HT-29 (cell line): Measurements from ENCODE around the gene FAM199X. TPM values are rescaled to one million over a fixed set of nuclear protein-coding genes. Genes with fewer than 3 reads are reported as not detected.

Experiments
- DNase-seq: peaks from one replicate; pipeline ENCODE4 v3.0.0-alpha.2; 2015; ENCODE audit warnings: low spot score
- total RNA-seq: library from RNA; depleted of rRNA; stranded (reverse); fragments of >200 nt; shearing (Covaris generic); gene quantifications from 2 replicates; pipeline ENCODE4 v1.2.3, GENCODE V29; 2014; rRNA removed

Gene FAM199X
- 18.4 and 19.1 TPM in 2 replicates for total RNA-seq

DNA sequence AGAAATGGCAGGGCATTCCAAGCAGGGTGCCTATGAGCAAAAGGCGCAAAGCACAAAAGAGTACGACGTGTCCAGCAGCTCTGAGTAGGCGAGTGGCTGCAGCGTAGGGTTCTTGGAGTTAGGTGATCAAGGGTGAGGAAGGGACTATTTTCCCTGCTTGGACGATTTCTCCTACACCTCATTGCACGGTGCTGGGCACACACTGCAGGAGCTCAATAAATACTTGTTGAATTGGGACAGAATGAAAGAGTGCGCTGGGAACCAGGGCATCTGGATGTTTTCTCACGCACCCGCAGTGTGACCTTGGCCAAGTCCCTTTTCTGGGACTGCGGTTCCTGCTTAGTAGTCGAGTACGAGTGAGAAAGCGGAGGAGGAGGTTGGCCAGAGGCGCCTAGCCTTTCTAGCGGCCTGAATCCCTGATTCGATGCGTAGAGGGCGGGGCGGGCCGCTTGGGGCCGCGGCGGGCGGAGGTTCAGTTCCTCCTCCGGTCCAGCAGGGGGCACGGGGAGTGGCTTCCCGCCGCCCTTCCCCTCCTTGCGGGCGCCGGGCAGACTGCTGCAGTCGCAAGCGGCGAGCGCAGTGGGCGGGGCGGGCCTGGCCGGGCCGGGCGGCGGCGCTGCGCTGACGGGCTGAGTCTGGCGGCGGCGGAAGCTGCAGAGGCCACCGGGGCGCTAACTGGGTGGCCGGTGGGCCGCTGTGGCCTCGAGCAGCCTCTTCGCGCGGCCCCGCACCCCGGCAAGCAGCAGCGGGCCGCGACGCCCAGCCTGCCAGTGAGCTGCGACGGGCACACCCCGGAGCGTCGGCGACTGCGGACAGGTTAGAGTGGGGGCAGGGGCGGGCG is at the start of gene FAM199X:
FAM199X (plus strand) TSS at position 560 of the 841 bp plus-strand sequence. CDS start 333 bp downstream, outside the sequence.
- DNase-seq: peak; percentile 87

DNA sequence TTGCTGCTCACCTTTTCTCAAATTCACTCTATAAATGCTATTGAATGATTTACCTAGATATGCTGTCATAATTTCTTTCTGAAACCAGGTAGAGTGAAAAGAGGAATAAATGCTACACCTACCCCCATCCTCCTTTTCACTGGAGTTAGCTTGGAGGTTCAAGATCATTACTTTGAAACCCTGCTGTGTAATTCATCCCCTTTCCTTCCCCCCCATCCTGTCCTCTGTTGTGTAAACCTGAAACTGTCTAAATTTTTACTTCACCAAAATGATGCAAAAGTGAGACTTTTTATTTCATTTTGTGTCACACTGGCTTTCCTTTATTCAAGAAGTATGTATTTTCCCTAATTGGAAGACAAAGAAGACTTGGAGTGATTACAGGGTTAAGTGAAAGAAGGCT is 48.5 kb upstream of the FAM199X start:
- DNase-seq: no peak

DNA sequence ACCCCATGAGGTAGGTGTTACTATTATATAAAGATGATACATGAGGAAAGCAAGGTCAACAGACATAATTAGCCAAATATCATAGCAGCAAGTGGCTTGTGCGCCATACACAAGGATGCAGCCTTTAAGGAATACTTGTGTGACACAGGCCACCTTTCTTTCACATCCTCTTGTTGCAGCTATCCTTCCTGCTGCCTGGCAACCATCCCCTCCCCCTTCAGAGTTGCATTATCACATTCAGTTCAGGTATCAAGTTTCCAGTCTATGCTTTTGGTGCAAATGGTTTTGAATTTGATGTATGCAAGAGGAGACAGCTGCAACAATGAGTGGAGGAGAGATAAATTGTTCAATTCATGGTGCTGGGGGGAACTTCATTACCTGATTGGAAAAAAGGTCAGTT is 47.5 kb upstream of the FAM199X start:
- DNase-seq: no peak

DNA sequence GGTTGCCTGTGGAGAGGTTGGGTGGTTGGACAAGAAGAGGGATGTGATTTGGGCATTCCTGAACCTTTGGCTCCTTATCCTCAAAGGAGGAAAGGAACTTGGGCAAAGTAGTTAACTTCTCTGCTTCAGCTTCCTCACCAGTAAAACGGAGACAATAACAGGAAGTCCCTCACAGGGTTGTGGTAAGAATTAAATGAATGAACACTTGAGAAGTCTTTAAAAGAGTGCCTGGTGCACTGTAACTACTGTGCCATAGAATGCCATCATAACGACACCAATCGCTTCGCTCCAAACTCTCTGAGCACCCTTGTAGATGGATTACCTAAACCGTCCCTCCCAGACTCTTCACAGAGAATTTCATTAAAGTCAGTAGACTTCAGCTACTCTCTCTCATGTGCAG is 43.4 kb upstream of the FAM199X start:
- no peak for DNase-seq

DNA sequence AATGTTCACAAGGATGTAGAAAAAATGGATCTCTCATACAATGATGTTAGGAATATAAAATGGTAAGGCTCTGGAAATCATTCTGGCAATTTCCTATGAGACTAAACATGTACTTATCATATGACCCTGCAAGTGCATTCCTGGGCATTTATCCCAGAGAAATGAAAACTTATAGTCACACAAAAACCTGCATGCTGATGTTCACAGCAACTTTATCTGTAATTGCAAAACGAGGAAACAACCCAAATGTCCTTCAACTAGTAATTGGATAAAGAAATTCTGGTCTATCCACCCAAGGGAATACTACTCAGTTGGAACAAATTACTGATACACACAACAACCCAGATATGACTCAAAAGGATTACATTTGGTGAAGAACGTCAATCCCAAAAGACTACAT is 39.4 kb upstream of the FAM199X start:
- no peak for DNase-seq

DNA sequence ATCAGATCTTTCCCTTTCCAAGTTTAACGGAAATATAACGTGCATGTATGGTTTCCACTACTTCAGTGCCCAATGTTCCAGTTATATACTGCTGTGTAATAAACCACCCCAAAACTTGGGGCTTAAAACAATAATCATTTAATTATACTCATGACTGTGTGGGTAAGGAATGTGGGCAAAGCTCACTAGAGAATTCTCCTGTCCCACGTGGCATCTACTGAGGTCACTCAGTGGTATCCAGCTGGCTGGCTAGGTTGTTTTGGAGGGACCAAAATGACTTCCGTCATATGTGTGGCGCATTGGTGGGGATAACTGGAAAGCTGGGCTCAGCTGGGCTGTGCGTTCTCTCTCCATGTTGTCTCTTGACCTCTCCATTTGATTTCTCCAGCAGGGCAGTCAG is 35.4 kb upstream of the FAM199X start:
- DNase-seq: no peak

DNA sequence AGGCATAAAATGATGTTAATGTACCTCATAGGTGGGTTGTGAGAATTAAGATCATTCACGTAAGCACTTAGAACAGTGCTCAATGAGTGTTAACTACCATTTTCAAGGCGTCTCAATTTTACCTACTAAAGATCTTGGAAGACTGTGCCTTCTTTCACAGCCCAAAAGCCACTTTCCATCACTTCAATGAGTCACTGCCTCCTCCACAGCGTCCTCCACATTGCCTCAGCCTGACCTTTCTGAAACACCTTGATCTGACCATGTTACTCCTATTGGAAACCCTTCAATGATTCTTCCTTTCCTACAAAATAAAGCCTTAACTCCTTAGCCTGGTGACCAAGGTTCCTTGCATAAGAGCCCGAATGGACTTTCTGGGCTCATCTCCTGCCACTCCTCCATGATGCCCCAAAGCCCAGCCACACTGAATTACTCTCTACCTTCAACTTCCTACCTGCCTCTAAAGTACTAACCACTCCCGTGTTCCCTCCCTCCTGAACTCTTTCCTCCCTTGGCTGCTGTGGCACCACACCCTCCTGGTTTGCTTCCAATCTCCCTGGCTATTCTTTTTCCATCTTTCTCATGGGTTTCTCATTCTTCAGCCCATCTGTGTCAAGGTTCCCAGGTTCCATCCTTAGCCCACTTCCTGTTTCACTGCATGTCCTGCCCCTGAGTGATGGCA is 31.5 kb upstream of the FAM199X start:
- DNase-seq: no peak

DNA sequence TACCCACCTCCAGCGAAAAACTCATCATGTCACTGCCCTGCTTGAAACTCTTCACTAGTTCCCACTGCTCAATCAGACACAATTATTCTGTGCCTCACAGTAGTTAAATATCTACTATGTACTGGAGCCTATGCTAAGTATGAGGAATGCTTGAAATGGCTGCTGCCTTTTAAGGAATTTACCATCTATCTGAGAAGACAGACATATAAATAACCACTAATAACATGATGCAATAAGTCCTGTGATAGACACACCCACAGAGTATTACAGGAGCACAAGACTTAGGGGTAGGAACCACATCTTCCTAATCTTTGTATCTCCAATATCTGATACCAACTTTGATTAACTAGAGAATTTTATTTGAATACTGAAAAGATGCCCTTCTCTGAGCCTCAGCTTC is 30.6 kb upstream of the FAM199X start:
- no peak for DNase-seq

DNA sequence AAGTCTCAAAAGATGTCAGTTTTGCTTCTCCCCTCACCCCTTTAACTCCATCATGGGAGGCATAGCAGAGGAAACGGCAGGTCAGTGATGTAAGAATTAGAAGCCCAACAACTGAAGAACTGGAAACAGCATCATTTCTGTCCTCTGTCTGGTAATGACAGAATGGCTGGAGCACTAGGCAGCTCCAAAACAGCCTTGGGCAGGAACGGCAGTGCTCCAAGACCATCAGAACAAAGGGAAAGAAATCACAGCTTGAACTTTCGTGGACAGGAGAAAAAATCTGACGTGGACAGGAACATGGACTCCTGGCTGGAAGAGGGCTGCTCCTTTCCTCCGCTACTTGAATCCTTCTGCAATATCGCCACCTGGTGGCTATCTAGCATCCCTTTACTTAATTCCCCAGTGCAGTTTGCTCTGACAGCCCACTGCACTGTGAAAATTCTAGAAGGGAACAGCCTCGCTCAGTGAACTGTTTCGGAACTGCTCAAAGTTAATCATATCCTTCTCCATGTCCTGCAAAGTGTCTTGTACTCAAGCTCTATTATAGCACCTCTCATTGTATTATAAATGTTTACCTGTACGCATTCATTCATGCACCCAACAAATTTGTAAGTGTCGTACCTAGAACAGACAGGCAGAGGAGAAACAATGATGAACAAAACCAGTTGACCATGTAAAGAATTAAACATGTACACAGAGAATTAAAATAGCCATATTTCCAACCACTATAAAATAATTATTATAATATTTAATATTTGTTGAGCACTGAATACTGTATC is 29.8 kb upstream of the FAM199X start:
- DNase-seq: peak; percentile 88

DNA sequence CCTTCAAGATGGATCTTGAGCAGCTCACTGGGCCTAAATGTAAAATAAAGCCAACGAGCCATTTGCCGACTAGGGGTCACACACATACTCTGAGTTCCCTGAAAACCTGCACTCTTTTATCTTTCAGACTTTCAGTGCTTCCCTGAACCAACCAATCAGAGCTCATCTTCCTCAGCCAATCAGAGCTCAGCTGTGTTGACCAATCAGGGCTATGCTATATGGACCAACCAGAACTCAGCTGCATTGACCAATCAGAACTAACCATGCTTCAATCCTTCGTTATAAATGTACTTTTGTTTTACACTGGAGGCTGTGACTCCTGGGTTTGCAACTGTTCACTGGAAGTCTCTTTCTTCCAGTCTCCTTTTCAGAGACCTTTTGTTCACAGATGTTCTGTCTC is 28.8 kb upstream of the FAM199X start:
- no peak for DNase-seq

DNA sequence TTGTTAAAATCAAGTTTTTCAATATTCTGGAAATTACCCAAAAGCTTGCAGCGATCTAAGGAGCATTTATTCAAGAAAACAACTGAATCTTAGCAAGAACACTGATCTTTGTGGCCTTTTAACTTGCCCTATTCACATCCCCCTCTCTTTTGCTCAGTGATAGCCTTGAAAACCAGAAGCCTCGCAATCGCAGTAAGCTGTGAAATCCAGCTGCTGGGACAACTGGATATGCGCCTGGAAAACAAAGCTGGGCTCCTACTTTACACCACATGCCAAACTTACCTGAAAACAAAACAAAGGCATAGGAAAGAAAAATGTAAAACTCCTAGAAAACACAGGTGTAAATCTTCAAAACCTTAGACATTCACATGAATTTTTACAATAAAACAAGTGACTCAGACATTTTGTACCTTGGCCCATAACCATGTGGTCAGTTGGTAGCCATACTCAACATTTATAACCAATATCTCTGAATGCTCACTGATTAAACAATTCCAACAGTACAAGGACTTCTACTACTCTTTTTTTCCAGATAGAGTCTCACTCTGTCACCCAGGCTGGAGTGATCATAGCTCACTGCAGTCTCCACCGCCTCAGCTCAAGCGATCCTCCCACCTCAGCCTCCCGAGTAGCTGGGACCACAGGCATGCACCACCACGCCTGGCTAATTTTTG is 25.0 kb upstream of the FAM199X start:
- no peak for DNase-seq

DNA sequence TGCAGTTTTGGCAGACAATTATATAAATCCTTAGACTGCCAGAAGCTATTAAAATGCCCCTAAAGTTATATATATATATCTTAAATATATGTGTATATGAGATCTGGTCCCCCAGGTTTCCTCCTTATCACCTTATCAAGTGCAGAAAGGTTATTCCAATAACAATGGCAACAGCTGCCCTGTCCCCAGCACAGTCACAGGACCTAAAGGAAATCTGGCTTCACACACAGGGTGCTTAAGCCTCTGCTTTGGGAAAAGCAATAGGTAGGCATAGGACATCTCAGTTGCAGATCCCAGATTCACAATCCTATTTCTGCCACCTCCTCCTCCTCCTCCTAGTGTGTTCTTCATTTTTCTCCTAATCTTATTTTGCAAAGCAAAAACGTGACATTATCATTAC is 15.2 kb upstream of the FAM199X start:
- no peak for DNase-seq

DNA sequence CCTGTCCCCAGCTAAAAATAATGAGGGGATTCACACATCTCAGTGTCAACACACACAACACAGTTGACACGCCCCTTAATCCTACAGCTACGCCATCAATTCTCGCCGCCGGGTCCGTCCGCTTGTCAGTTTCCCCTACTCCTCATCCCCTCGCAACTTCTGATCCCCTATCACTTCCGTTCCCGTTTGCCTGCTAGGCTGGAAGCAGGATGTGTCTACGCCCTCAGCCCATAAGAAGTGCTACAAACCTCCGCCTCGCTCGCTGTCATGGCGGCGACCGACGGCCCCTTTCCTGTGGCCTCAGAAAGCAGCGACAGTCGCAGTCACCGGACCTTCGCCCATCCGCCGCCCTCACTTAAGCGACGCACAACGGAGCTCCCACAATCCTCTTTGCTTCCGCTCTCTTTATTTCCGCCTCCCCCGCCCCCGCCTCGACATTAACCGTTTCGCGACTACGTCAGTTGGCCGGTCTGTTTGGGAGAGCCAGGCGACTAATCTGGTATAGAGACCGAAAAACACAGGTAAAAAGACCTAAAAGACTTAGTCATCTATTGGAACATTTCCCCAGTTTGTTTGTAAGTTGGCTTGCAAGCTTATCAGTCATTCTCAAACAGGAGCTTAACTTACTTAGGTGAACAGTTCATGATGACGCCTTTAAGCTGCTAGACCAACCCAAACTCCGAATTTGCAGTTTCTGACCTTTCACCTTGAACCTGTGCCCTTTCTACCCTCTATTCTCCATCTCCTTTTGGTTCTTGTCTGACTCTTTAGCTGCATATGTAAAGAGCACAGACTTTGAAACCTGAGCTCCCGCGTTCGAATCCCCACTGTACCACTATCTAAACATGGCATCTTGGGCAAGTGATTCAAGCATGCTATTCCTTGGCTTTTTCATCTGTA is 9.4 kb upstream of the FAM199X start, which contains the start of gene SLC25A53:
SLC25A53 (minus strand) TSS at position 380 of the 900 bp plus-strand sequence. CDS start 51,752 bp downstream, outside the sequence.
- peak; percentile 77 for DNase-seq

DNA sequence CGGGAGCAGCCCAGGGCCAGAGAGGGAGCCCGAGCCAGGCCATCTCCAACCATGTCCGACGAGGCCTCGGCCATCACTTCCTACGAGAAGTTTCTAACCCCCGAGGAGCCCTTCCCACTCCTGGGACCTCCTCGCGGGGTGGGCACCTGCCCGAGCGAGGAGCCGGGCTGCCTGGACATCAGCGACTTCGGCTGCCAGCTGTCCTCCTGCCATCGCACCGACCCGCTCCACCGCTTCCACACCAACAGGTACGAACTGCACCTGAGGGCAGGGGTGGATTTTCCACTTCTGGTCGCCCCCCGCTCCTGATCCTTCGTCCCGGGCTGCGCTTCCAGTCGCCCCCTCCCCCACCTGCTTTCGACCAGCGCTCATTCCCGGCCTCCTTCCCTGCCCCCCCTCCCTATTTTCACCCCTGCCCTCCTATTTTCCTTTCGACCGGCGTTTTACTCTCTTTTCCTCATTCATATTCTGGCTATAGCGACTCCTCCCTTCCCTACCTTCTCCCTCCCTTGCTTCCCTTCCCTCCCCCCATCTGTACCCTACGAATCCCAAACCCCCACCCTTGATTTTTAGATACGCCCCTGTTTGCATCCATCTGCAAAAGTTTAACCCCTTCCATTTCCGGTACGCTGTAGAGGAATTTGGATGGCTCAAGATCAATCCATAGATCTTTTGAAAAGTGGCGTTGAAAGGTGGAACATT is 633 bp downstream of the FAM199X start:
- no peak for DNase-seq

DNA sequence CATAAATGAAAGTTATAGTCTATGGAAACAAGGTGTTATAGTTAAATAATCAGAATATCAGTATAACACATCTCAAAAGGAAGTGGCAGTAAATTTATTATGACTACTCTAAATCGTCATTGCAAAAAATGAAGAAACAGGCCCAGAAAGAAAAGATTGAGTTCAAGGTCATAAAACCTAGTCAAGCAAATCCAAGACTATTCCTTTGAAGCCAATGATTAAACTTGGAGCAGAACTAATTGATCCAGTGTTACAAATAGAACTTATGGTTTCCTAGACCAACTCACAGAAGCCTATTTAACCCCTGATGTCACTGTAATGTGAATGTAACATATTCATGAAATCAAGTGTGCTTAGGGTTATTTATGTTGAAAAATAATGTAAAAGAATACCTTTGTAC is 1.9 kb downstream of the FAM199X start:
- DNase-seq: no peak

DNA sequence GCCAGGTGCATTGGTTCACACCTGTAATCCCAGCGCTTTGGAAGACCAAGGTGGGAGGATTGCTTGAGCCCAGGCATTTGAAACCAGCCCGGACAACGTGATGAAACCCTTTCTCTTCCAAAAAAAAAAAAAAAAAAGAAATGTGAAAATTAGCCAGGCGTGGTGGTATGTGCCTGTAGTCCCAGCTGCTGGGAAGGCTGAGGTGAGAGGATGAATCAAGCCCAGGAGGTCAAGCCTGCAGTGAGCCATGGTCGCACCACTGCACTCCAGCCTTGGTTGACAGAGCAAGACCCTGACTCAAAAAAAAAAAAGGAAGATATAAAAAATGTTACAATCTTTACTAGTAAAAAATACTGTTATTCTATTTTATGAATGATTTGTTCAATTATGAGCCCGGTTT is 5.9 kb downstream of the FAM199X start:
- DNase-seq: no peak

DNA sequence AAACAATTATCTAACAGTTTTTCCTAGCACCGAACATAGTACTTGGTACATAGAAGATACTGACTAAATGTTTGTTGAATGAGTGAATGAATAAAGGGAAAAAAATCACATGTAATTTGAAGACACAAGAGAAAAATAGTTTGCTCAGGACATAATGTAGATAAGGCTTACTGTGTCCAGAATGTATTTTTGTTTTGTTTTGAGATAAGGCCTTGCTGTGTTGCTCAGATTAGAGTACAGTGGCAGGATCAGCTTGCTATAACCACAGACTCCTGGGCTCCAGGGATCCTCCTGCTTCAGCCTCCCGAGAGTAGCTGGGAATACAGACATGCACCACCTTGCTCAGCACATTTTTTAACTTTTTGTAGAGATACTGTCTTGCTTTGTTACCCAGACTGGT is 6.5 kb downstream of the FAM199X start:
- DNase-seq: no peak

DNA sequence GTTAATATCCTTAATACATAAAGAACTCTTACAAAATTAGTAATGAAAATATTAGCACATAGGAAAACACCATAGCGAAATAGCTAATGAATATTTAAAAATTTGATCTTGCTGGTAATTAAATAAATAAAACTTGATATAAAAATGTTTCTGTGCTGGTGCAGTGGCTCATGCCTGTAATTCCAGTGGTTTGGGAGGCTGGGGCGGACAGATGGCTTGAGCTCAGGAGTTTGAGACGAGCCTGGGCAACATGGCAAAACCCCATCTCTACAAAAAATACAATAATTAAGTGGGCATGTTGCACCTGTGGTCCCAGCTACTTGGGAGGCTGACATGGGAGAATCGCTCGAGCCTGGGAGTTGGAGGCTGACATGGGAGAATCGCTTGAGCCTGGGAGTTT is 7.6 kb downstream of the FAM199X start:
- no peak for DNase-seq

DNA sequence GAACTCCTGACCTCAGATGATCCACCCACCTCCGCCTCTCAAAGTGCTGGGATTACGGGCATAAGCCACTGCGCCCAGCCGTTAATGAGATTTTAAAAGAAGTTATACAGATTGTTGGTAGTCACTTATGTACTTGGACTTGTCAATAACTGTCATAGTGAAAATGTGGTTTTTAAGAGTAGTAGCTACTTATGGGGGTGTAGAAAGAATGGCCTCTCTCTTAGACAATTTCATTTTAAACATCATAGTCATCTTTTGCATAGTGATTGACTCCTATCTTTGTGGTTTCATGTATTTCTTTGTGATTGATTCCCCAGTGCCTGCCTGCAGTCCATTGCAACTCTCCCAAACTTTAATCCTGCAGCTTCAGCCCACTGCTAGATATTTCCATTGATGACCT is 17.4 kb downstream of the FAM199X start:
- no peak for DNase-seq

DNA sequence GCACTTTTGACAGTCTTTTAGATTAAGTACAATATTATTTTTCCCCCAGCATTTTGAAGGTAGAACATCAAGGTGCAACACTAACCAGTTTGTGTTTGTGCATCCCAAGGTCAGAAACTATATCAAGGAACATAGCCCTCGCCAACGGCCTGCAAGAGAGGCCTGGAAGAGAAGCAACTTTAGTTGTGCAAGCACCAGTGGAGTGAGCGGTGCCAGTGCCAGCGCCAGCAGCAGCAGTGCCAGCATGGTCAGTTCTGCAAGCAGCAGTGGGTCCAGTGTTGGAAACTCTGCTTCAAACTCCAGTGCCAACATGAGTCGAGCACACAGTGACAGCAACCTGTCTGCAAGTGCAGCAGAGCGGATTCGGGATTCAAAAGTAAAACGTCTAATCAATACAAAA is 21.7 kb downstream of the FAM199X start:
- DNase-seq: no peak
